ENCODE results near the gene CTDP1.

CTDP1 gene

DNA sequence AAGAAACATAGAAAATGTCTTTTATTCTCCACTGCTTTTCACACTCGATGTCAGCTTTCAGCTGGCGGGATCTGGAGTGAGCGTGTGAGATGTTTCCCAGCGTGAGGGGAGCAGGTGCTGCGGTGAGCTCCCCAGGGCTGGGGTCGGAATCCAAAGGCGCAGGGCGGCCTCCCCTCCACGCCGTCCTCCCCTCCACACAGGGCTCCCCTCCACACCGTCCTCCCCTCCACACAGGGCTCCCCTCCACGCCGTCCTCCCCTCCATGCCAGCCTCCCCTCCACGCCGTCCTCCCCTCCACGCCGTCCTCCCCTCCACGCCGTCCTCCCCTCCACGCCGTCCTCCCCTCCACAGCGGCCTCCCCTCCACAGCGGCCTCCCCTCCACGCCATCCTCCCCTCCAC, 91.2 kb downstream of the CTDP1 start:
- no peak for DNase-seq

DNA sequence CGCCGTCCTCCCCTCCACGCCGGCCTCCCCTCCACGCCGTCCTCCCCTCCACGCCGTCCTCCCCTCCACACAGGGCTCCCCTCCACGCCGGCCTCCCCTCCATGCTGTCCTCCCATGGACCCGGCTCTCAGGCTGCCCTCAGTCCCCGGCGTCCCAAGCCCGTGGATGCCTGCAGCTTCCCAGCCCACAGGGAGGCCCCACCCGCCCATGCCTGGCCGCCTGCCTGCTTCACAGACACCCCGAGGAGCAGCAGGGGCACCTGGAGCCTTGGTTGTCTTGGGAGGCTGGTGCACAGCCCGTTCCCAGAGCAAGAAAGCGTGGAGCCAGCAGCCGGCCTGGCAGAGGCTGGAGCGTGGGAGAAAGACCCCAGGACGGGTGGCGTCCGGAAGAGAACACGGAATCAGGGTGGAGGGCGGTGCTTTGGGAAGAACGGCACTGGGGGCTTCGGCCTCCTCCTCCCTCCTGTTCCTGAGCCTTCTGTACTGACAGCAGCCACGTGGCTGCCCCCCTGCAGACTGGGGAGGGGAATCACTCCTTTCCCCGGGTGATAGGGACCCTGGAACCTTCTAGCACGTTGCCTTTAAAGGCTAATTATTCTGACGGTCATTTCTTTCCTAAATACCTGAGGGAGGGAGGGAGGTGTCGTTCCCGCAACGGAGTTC, 92.0 kb downstream of the CTDP1 start:
- DNase-seq: no peak

DNA sequence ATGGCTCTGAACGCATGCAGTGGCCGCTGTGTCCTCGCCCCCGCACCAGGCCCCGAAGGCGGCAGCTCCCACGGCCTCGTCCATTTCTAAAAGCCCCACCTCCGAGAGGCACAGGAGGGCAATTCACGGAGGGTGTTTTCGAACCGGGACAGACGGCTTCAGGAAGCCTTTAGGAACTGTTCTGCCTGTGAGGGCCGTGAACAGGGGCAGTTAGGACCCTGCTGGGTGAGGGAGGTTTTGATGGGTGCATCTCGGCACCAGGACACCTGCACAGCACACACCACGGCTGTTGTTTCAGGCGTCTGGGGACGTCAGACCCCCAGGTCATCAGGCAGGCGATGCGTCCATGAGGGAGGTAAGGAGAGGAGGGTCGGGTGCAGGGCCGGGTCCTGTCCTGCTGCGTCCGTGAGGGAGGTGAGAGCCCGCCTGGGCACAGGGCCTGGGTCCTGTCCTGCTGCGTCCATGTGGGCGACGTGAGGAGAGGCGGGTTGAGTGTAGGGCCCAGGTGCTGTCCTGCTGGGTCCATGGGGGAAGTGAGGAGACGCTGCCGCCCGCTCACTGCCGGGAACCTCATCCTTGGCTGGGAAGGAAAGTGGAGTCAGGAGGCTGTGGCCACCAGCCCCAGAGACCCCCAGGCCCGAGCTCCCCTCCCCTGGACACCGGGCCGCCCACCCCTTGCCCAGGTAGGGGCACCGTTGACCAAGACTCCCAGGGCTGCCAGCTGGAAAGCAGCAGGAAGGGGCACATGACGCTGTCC, 92.7 kb downstream of the CTDP1 start:
- DNase-seq: no peak

DNA sequence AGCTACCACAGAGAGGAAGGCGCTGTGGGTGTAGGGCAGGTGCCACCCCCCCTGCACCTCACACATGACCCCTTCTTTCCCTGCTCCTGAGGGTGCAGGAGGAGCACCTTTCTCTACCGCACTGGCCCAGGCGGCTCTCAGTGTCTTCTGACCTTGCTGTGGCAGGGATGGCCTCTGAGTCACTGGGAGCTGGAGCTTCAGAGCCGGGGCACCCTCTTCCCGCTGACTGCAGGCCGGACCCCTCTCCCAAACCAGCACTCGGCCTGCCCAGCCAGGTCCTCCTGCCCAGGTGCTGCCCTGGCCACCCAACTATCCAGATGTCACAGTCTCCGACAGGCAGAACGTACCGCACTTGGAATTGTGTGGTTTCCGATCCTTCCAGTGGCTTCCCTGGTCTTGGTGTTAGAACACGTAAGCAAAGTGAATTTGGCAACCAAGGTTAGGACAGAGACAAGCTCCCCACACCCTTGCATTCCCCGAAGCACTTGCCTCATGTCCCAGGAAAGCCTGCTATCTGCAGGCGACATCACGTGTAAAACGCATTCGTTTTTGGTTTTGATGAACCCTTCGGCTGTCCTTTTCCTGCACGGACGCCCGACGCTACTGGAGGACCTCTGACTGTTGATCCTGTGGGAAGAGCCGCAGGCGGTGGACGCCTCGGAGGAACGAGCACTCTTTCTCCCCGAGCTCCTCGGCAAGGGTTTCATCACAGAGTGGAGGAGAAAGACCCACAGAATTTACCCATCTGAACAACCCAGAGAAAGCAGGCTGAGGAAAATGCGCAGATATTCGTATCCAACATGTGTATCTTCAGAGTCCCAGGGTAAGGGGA, 93.5 kb downstream of the CTDP1 start:
- no peak for DNase-seq

DNA sequence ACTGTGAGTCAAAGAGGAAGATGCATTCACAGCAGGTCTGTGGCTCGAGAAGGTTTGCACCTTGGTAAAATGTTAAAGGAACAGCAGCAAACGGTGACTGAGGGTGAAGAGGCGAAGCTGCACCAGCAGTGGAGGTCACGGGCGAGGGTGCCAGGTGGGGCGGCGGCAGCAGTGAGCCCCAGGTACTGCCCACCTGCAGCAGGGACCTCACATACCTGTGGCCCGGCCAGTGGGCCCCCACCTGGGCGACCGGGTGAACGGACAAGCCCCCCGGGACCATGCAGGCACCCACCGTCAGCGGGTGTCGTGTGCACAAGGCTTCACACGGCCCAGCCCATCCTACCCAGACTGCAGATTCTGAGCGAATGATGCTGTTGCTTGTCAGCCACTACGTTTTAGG, 94.5 kb downstream of the CTDP1 start:
- no peak for DNase-seq

DNA sequence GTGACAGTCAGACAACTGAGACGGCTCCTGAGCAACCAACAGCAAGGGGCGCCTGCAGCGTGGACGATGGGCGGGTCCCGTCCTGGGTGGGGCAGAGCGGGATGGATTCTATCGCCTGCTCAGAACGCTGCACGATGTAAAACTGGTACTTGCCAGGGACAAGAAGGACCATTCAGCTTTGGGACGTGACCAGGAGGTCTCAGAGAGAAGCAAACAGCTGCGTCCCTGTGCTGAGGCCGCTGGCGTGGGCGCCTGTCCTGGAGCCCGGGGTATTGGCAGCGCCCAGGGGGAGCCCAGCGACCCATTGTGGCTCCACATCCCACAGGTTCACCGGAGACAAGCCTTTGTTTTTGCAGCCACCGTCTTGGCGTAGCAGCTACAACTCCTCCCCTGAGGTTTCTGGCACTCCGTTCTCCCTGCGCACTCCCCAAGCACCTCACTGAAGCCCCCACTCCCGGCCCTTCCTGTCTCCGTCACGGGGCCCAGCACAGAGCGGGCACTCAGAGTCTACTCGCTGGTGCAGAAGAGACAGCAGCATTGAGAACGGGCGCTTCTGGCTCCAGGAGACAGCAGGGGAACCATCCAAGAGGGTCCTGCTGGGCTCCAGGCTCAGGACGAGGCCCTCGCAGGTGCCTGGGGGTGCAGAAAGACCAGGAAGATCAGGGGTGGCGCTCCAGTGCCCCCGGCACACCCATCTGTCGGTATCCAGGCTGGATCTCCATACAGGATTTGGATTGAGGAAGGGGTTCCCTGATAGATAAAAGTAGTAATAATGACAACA, 96.0 kb downstream of the CTDP1 start:
- DNase-seq: no peak

DNA sequence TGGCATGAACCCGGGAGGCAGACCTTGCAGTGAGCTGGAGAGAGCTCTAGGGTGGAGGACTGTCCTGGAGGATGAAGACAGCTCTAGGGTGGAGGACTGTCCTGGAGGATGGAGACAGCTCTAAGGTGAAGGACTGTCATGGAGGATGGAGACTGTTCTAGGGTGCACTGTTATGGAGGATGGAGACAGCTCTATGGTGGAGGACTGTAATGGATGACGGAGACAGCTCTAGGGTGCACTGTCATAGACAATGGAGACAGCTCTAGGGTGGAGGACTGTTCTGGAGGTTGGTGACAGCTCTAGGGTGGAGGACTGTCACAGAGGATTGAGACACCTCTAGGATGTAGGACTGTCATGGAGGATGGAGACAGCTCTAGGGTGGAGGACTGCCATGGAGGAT, 97.1 kb downstream of the CTDP1 start:
- no peak for DNase-seq

DNA sequence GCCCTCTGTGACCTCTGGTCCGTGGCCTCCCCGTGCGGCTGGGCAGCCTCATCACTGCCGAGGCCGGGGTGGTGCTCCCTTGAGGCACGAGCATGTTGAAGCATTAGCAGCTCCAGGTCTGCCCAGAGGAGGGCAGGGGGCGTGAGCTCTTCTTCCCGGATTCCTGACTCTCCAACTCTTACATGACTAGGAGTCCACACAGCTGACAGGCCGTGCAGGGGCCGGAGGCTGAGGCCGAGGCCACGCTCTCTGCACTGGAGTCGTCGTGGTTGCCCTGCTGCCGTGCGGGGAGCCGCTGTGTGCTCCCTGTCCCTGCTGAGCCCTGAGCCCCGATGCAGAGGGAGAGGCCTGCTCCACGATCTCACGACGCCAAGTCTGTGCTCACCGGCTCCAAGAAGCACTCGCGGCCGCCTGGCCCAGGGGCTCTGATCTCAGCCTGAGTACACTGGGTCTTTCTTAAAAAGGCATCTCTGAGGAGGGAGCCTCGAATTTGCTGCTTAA, 98.7 kb downstream of the CTDP1 start:
- DNase-seq: no peak

DNA sequence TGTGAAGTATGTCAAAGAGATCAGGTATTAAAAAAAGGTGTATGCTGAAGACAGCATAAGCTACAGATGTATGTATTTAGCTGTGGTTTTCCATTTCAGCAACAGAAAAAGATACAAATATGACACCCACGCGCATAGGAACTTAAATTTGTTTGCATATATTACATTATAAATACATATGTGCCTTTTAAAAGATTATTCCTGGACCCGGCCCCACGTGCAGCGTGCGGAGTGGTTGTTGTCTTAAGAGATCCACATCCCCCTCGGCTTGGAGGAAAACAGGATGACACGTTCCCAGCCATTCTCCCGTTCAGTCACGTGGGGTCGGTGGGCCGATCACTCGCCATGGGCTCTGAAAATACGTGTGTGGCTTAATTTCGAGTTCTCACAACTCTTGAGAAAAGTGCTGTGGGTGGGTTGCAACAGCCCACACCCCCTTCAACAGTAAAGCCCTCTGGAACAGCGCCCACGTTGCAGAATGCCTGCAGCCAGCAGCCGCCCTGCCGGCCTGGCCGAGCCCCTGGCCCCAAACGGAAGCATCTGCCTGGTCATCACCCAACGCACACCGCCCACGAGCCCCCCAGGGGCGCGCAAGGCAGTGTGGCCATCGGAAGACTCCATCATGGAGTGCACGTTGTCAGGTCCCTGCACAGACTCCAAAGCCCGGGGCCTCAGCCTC, 99.6 kb downstream of the CTDP1 start:
- no peak for DNase-seq

DNA sequence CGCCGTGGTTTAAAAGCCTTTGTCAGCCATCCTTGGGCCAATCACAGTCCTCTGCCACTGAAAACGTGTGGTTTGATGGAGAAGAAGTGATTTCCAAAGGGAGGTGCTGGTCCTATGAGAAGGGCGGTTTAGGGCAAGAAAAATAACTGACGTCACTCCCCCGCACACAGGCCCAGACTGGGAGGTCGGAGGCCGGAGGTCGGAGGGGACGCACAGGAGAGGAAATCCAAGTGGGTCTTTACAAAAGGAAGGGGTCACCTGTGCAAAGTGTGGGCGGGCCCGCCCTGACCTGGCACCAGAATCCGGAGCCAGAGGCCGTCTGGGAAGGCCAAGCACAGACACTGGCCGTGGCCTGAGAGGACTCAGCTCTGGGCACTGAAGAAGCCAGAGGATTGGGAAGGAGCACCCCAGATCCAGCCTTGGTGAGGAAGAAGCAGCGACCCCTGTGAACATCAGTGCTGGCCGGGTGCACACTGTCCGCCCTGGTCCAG, 100.1 kb downstream of the CTDP1 start:
- DNase-seq: no peak

DNA sequence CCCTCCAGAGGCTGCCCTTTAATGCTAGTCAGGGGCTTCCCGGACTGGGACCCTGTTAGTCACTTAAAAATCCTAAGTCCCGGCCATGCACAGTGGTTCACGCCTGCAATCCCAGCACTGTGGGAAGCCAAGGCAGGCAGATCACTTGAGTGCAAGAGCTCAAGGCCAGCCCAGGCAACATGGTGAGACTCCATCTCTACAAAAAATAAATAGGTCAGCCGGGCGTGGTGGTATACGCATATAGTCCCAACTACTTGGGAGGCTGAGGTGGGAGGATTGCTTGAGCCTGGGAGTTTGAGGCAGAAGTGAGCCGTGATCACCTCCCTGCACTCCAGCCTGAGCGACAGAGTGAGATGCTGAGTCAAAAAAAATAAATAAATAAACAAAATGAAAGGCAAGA, 100.9 kb downstream of the CTDP1 start:
- DNase-seq: no peak

DNA sequence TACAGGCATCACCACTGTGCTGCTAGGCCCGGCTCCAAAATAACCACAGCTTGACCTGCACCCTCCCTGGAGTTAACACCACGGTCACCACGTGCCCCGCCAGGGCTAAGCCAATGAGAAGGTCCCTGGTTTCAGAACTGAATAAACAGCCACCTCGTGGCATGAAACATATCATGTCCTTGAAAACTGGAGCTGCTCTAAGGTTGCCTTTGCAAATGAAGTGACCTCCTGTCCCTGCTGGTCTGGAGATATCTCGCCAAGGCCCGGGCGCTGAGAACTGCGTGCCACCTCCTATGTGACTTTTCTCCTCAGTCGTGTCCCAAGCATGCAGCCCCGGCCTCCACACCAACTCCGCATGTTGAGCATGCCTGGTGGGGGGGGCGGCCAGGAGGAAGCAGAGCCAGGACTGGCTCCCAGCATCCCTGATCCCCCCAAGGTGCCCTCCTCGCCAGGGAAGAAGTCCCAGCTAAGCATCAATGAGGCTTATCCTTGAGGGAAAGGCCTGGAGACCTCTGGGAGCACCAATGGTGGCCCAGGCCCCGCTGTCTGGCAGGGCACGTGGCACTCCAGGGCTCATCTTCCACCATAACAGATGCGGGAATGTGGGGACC, 101.8 kb downstream of the CTDP1 start:
- DNase-seq: no peak

DNA sequence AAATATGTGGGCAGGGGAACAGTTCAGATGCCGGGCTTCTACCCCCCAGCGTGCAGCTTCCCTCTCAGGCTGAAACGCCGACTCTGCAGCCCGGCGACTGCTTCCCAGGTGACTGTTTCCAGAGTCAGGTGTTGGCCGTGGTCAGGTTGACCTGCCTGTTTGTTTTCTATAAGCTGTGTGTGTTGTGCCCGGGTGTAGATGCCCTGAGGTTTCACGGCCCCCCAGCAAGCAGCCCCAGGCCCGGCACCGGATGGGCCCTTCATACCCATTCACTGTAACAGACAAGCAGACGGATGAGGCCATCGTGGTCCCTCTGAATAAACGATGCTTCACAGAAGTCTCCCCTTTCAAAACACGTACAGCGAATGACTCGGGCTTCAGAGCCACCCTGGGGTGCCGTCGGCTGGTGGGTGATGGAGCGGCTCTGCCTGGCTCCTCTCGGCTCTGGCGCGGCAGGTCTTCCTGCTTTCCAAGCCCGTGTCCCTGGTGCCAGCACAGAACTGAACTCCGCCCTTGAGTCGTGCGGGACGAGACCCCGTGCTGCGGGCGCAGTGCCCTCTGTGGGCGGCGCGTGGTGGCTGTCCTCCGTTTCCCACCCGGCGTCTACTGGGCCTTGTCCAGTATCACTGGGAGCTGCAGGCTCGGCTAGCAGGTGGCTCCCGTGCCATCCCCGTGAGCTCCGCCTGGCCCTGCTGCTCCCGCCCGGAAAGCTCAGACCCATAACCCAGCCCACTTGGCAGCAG, 103.1 kb downstream of the CTDP1 start:
- no peak for DNase-seq

DNA sequence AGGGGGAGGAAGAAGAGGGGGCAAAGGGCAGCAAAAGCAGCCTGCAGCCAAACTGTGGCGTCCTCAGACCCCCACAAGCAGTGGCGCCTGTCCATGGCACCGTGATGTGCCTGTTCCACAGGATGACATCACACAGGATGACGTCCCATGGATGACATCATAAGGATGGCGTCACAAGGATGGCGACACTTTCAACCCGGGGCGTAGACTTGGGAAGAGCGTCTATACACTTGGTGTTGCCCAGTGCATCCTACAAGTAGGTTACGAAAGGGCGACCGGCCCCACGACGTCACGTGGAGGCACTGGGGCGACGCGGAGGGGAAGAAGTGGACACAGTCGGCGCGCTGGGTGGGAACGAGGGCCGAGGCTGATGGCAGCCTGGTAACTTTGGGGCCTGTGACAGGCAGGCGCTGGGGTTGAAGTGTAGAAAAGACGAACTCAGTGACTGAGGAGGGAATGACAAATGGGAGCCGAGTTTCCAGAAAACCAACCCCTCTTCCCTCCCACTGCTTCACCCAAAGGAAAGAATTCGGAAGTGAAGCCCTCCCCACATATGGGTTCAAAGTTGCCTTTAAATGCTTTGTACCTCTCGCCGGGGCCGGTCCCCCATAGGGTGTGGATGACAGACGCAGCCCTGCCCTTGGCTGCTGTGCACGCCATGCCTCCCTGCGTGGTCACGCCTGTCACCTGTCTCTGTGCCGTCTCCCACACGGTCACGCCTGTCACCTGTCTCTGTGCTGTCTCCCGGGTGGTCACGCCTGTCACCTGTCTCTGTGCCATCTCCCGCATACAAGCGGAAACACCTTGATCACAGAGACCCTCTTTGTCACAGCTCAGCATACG, 104.7 kb downstream of the CTDP1 start:
- no peak for DNase-seq

DNA sequence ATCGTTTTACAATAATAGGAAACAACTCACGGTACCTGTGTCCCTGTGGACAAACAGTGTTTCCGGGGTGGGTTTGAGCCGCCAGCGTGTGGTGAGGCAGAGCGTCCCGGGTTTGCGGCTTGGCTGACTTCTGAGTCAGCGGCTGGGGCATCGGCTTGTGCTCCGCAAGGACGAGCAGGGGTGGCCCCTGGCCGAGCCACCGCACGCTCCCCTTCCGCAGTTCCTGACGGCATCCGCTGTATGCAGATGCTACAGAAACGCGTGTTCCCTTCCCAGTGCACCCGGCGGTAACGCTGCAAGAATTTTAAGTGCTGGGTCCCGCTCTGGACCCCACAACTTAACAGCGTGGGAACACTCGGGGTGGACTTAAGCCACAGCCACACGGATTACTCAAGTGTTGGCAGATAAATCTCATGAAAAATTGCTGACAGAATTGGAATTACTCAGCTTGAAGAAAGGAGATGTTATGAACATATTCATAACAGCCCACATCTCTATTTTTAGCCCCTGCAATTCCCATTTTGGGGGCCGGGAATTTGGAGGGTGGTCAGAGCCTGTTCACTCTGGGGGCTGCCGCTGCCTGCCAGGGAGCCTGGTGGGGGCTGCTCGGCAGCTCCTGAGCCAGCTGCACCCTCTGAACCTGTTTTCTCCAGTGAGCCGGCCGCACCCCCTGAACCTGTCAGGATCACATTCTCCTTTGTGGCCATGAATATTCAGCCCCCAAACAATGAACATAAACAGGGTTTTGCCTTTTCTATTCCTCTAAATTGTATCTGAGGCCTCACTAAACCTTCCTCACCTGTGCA, 105.6 kb downstream of the CTDP1 start:
- DNase-seq: no peak

DNA sequence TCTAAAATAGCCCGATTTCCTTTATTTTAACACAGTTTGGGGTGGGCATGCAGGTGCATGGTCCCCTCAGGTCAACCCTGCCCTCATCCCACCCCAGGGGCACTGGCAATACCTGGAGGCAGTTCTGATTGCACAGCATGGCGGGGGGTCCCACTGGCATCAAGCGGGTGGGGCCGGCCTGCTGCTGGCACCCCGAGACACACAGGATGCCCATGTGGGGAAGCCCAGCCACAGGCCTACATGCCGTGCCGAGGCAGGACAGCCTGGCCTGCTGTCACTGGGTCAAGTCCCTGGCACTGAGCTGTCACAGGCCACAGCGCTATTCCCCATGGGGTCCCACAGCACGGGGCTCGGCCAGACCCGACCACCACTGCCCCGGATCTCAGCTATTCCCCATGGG, 106.2 kb downstream of the CTDP1 start:
- DNase-seq: no peak

DNA sequence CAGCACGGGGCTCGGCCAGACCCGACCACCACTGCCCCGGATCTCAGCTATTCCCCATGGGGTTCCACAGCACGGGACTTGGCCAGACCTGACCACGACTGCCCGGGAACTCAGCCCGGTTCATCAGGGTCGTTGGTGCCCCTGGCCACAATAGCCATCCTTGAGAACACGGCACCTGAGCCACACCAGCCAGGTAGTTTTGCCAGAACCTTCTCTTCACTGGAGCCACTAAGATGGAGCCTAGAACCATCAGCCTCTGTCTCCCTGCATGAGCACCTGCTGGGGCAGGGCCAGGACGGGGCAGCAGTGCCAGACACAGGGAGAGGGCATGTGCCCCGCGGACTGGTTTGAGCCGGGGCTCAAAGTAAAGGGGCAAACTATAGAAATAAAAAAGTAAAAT, 106.7 kb downstream of the CTDP1 start:
- no peak for DNase-seq

DNA sequence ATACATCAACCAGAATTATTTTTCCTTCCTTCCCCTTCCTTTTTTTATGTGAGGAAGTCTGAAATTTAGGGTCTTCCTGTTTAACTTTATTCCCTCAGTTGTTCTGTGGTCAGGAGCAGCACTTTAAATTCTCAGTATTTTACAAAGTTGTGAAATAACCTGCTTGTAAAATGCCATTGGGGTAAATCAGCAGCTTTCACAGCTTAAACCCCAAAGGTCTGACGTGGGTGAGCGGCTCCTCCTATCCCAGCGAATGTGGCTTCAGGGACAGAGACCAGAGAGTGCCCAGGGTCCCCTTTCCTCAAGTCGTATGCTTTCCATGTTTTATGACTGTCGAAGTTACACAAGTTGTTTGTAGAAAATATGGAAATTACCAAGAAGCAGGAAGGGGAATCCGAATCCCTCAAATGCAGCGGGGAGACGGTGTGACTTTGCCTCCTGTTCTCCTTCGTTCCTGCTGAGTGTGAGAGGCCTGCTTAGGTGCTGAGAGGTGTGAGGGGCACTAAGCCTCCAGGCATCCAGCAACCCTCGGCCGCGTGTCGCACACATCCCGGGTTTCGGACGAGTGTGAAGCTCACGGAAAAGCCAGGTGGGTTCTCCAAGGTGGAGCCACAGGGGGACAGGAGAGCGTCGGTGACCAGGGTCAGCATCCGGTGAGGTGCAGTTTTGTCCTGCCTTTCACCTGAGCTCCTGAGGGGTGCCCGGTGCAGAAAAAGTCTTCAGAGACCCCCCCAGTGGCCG, 107.4 kb downstream of the CTDP1 start:
- DNase-seq: no peak
